Panc1 (cell line): ENCODE data around the gene DAB1.

Source experiments
- CTCF ChIP-seq: fragments of 450-650 bp; IDR thresholded peaks from 2 replicates; pipeline ENCODE4 v1.5.1; 2017; ENCODE audit warnings: mild to moderate bottlenecking
- POLR2AphosphoS5 ChIP-seq: IDR thresholded peaks from 2 replicates; pipeline ENCODE4 v1.6.1; 2012; ENCODE audit warnings: mild to moderate bottlenecking, low read depth, low read length, moderate library complexity
- TF ChIP-seq, protein P1 (sequence below), 2 experiments: IDR thresholded peaks; 2 replicates each; pipeline ENCODE4 v1.6.1; 2011 to 2012; ENCODE audit warnings: low read depth in 2 of 2, control low read depth in 1 of 2, low read length in 1 of 2, mild to moderate bottlenecking in 1 of 2, moderate library complexity in 1 of 2; ENCODE audit not compliant: insufficient read depth in 1 of 2

DNA sequence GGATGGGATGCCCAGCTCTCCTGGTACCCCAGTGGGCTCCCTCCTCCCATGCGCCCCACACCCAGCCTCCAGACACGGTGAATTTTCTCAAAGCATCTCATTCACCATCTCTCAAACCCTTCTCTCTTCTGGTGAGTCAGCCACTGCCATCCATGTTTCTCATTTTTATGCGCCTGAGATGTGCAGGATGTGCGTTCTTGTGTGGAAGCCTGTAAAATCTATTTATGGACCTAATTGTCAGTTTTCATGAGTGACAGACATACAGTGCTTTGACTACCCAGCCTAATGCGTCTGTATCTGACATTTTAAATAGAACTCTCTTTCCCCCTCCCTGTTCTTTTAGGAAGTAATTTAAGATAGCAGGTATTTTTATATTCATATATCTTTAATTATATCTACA is 158.8 kb downstream of the DAB1 start:
- TF ChIP-seq CTCF = no peak
- no peak for TF ChIP-seq POLR2AphosphoS5
- TF ChIP-seq, protein P1, sequence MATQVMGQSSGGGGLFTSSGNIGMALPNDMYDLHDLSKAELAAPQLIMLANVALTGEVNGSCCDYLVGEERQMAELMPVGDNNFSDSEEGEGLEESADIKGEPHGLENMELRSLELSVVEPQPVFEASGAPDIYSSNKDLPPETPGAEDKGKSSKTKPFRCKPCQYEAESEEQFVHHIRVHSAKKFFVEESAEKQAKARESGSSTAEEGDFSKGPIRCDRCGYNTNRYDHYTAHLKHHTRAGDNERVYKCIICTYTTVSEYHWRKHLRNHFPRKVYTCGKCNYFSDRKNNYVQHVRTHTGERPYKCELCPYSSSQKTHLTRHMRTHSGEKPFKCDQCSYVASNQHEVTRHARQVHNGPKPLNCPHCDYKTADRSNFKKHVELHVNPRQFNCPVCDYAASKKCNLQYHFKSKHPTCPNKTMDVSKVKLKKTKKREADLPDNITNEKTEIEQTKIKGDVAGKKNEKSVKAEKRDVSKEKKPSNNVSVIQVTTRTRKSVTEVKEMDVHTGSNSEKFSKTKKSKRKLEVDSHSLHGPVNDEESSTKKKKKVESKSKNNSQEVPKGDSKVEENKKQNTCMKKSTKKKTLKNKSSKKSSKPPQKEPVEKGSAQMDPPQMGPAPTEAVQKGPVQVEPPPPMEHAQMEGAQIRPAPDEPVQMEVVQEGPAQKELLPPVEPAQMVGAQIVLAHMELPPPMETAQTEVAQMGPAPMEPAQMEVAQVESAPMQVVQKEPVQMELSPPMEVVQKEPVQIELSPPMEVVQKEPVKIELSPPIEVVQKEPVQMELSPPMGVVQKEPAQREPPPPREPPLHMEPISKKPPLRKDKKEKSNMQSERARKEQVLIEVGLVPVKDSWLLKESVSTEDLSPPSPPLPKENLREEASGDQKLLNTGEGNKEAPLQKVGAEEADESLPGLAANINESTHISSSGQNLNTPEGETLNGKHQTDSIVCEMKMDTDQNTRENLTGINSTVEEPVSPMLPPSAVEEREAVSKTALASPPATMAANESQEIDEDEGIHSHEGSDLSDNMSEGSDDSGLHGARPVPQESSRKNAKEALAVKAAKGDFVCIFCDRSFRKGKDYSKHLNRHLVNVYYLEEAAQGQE (IDR thresholded peaks at IDR 0.05; ENCODE audit: insufficient read depth in 1 of 2, low read depth in 2 of 2, low read length in 1 of 2) = no peak
